AG04450 (cell line): Measurements from ENCODE around the gene RCCD1. TPM values are rescaled to one million over a fixed set of nuclear protein-coding genes. Genes with fewer than 3 reads are reported as not detected.

Experiments used
- CTCF ChIA-PET: fragments of 300-600, 350-600 bp; formaldehyde crosslinking; extraction: SDS; loops from one replicate; lab custom pipeline; 2022; ENCODE audit warnings: antibody characterized with exemption, inconsistent platforms; lab: Charles Lee
- POLR2A ChIA-PET: fragments of 350-600 bp; formaldehyde crosslinking; extraction: SDS; loops from one replicate; lab custom pipeline; 2021; ENCODE audit warnings: antibody characterized with exemption, inconsistent platforms; lab: Yijun Ruan, JAX
- DNase-seq: peaks from one replicate; pipeline ENCODE4 v3.0.0-alpha.2; 2011; ENCODE audit warnings: low read depth, low spot score
- H3K27ac ChIP-seq: one replicate; pipeline ENCODE4 v1.5.1; 2012; ENCODE audit warnings: low read depth, low read length, control low read depth
- H3K27me3 ChIP-seq: one replicate; pipeline ENCODE4 v1.6.0; 2012; ENCODE audit warnings: low read length; ENCODE audit not compliant: control insufficient read depth, insufficient read depth
- H3K4me3 ChIP-seq: 2 replicates; pipeline ENCODE4 v1.5.1; 2011; ENCODE audit warnings: mild to moderate bottlenecking, low read depth, low read length, control low read depth
- H3K9me3 ChIP-seq: 2 replicates; pipeline ENCODE4 v1.5.1; 2012; ENCODE audit warnings: low read length; ENCODE audit not compliant: control insufficient read depth, insufficient read depth
- polyA plus RNA-seq: library from polyadenylated mRNA; depleted of rRNA; stranded (reverse); fragments of >200 nt; gene quantifications from 2 replicates; pipeline ENCODE4 v1.2.3, GENCODE V29; 2011
- TF ChIP-seq, protein P1 (sequence below): IDR thresholded peaks from 2 replicates; pipeline ENCODE4 v1.5.1; 2011; ENCODE audit warnings: low read depth, low read length, control low read depth, inconsistent platforms

Gene RCCD1
- polyA plus RNA-seq, 1 experiment, result 6.1 TPM

DNA sequence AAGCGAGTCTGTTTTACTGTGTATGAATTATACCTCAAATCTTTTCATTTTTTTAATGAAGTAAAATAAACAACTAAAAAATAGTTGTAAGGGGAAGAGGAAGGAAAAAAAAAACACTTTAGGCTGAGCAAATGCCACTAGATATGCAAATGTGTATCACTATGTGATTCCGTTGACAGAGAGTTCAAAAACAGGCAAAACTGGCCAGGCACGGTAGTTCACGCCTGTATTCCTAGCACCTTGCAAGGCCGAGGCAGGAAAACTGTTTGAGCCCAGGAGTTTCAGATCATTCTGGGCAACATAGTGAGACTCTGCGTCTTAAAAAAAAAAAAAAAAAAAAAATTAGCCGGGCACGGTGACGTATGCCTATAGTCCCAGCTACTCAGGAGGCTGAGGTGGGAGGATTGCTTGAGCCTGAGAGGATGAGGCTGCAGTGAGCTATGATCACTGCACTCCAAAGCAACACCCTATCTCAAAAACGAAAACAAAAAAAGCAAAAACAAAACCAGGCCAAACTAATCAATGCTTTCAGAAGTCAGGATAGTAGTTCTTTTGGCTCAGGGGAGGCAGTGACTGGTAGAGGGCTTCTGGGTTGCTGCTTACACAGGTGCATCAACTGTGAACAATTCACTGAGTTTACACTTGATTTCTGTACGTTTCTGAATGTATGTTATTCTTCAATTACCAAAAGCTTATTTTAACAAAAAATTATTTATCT, 32.3 kb downstream of the RCCD1 start:
- ChIA-PET POLR2A (no interaction called here), CTCF (interaction anchor here (0.8 to 7.8 kb wide), 4 partner anchors 23 to 69 kb away, joined by 3 to 70 read pairs (median 8); partner anchors contain the start of gene HDDC3)
- no peaks in the 10 kb centered on the region for H3K27me3 ChIP-seq

DNA sequence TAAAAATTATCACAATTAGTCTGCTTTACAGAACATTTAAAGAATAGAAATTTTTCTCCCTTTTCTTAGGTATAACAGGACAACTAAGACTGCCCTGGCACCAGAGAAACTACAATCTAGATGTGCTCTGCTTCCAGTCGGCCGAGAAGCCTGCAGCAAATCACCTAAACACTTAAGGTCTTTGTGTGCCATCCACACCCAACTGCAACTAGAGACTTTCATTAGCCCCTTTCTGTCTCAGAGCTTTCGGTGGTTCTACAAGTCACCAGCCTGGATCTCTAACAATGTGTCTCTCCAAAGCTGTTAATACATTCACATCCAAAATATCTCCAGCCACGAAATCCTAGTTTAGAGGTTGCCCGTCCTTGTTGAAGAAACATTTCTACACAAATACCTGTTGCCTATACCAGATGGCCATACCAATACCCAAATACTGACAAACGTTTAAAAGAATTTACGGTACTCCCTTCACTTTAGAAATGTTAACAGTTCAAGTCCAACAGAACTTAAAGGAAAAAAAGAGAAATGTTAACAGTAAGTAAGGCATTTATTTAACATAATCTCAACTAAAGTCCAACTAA, 33.0 kb downstream of the RCCD1 start:
- no peaks in the 10 kb centered on the region for H3K27me3 ChIP-seq
- TF ChIP-seq, protein P1, sequence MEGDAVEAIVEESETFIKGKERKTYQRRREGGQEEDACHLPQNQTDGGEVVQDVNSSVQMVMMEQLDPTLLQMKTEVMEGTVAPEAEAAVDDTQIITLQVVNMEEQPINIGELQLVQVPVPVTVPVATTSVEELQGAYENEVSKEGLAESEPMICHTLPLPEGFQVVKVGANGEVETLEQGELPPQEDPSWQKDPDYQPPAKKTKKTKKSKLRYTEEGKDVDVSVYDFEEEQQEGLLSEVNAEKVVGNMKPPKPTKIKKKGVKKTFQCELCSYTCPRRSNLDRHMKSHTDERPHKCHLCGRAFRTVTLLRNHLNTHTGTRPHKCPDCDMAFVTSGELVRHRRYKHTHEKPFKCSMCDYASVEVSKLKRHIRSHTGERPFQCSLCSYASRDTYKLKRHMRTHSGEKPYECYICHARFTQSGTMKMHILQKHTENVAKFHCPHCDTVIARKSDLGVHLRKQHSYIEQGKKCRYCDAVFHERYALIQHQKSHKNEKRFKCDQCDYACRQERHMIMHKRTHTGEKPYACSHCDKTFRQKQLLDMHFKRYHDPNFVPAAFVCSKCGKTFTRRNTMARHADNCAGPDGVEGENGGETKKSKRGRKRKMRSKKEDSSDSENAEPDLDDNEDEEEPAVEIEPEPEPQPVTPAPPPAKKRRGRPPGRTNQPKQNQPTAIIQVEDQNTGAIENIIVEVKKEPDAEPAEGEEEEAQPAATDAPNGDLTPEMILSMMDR, result no peak
- no peak overlapping the region for H3K4me3 ChIP-seq
- H3K9me3 ChIP-seq, result no peaks in the 10 kb centered on the region
- POLR2A ChIA-PET, result no interaction called here
- DNase-seq, result no peak
- no peak overlapping the region for H3K27ac ChIP-seq
- CTCF ChIA-PET, result interaction anchor here (0.8 to 7.8 kb wide), 4 partner anchors 24 to 68 kb away, joined by 3 to 70 read pairs (median 8); partner anchors contain the start of gene HDDC3

More for the DNA sequence above, 32.3 kb downstream of the RCCD1 start:
- TF ChIP-seq, protein P1, result no peak
- H3K27ac ChIP-seq, result no peak overlapping the region
- DNase-seq, result no peak
- H3K9me3 ChIP-seq, result no peaks in the 10 kb centered on the region
- H3K4me3 ChIP-seq, result no peak overlapping the region

DNA sequence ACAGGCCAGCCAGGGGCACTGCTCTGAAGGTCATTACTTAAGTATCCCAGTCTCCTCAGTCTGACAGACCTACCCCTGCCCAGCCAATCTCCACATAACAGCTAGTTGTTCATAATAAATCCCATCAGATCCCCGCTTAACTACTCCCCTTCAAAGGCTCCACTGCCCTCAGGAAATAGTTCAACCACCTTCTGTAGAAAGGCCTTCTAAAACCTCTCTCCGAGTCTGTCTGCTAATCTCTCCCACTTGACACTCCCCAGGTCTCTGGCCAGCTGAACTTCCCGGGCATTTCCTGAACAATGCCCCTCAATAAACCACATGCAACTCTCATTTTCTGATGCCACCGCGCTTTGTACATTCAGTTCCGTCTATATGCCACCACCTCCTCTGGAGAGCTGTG, 33.6 kb downstream of the RCCD1 start:
- no peak for DNase-seq
- H3K4me3 ChIP-seq, result no peak overlapping the region
- no peaks in the 10 kb centered on the region for H3K9me3 ChIP-seq
- ChIA-PET POLR2A (no interaction called here), CTCF (interaction anchor here (3.5 to 7.8 kb wide), 2 partner anchors 31 to 55 kb away, joined by 13 to 70 read pairs; partner anchors contain the start of gene HDDC3)
- H3K27me3 ChIP-seq, result no peaks in the 10 kb centered on the region
- TF ChIP-seq, protein P1, result no peak
- H3K27ac ChIP-seq, result no peak overlapping the region

DNA sequence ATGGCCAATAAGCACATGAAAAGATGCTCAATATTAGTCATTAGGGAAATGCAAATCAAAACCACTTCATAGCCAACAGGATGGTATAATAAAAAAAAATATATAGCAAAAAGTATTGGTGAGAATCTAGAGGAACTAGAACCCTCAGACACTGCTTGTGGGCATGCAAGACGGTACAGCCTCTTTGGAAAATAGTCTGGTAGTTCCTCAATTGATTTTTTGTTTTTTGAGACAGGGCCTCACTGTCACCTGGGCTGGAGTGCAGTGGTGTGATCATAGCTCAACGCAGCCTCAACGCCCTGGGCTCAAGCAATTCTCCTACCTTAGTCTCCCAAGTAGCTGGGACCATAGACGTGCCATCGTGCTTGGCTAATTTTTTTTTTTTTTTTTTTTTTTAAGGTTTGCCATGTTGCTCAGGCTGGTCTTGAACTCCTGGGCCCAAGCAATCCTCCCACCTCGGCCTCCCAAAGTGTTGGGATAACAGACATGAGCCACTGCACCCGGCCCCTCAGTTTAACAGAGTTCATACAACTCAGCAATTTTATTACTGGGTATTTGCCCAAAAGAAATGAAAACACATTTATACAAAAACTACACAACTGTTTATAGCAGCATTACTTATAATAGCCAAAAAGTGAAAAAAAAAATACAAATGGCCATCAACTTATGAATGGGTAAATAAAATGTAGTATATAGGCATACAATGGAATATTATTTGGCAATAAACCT, 34.5 kb downstream of the RCCD1 start:
- POLR2A ChIA-PET, result interaction anchor here (0.7 kb wide), 1 partner anchor 8 kb away, joined by 3 read pairs; no protein-coding TSS in a partner anchor

More for the DNA sequence above, 34.5 kb downstream of the RCCD1 start:
- H3K4me3 ChIP-seq, result no peak overlapping the region
- H3K27me3 ChIP-seq, result no peaks in the 10 kb centered on the region
- H3K27ac ChIP-seq, result no peak overlapping the region
- no peaks in the 10 kb centered on the region for H3K9me3 ChIP-seq
- no peak for DNase-seq
- CTCF ChIA-PET, result interaction anchor here (1.2 to 7.8 kb wide), 3 partner anchors 32 to 67 kb away, joined by 4 to 70 read pairs (median 13); partner anchors contain the start of gene HDDC3
- TF ChIP-seq, protein P1, result no peak
